Measurements from ENCODE around the gene E2F4.

The E2F4 gene

GRCh38 chr16:67177743-67178699 lies 13.9 kb upstream of the E2F4 start:
- no peak for TF ChIP-seq CTCF (IDR thresholded peaks at IDR 0.05; ENCODE audit: low read depth, low read length, missing control alignments)
- peak overlapping the region; percentile 15 for H3K4me3 ChIP-seq (replicated peaks; ENCODE audit: low read depth, low read length)
- no peak for DNase-seq (ENCODE audit: extremely low read depth, low read depth)

- no peak overlapping the region for H3K4me3 ChIP-seq (replicated peaks; ENCODE audit: low read depth, low read length)
- DNase-seq (ENCODE audit: extremely low read depth, low read depth), result no peak
- TF ChIP-seq CTCF (IDR thresholded peaks at IDR 0.05; ENCODE audit: low read depth, low read length, missing control alignments), result peak; percentile 20
Measured at GRCh38 chr16:67179421-67180080, 12.4 kb upstream of the E2F4 start.

- TF ChIP-seq CTCF (IDR thresholded peaks at IDR 0.05; ENCODE audit: low read depth, low read length, missing control alignments), result no peak
- no peak overlapping the region for H3K4me3 ChIP-seq (replicated peaks; ENCODE audit: low read depth, low read length)
- no peak for DNase-seq (ENCODE audit: extremely low read depth, low read depth)
Measured at GRCh38 chr16:67180166-67180565, 11.8 kb upstream of the E2F4 start.

GRCh38 chr16:67181346-67181745 lies 10.6 kb upstream of the E2F4 start:
- no peak for TF ChIP-seq CTCF (IDR thresholded peaks at IDR 0.05; ENCODE audit: low read depth, low read length, missing control alignments)
- no peak for DNase-seq (ENCODE audit: extremely low read depth, low read depth)
- no peak overlapping the region for H3K4me3 ChIP-seq (replicated peaks; ENCODE audit: low read depth, low read length)

GRCh38 chr16:67182288-67182687 lies 9.7 kb upstream of the E2F4 start:
- no peak for TF ChIP-seq CTCF (IDR thresholded peaks at IDR 0.05; ENCODE audit: low read depth, low read length, missing control alignments)
- no peak for DNase-seq (ENCODE audit: extremely low read depth, low read depth)
- H3K4me3 ChIP-seq (replicated peaks; ENCODE audit: low read depth, low read length), result peak overlapping the region; percentile 45

GRCh38 chr16:67183284-67183626 lies 8.7 kb upstream of the E2F4 start:
- TF ChIP-seq CTCF (IDR thresholded peaks at IDR 0.05; ENCODE audit: low read depth, low read length, missing control alignments), result no peak
- no peak for DNase-seq (ENCODE audit: extremely low read depth, low read depth)
- peak overlapping the region; percentile 45 for H3K4me3 ChIP-seq (replicated peaks; ENCODE audit: low read depth, low read length)
